GM12865 (cell line): ENCODE results near the gene STK16.

Source experiments
- DNase-seq: peaks from one replicate; pipeline ENCODE4 v3.0.0; 2010; ENCODE audit warnings: low read depth
- H3K4me3 ChIP-seq: 2 replicates; pipeline ENCODE4 v1.5.1; 2011; ENCODE audit warnings: mild to moderate bottlenecking, low read depth, low read length, control low read depth
- TF ChIP-seq, protein P1 (sequence below): IDR thresholded peaks from 2 replicates; pipeline ENCODE4 v1.5.1; 2011; ENCODE audit warnings: low read length, control low read depth, low read depth, inconsistent platforms; ENCODE audit not compliant: insufficient read depth; ENCODE audit errors: missing control alignments

STK16 gene

GRCh38 chr2:219205165-219205538 is 40.1 kb upstream of the STK16 start:
- TF ChIP-seq, protein P1, sequence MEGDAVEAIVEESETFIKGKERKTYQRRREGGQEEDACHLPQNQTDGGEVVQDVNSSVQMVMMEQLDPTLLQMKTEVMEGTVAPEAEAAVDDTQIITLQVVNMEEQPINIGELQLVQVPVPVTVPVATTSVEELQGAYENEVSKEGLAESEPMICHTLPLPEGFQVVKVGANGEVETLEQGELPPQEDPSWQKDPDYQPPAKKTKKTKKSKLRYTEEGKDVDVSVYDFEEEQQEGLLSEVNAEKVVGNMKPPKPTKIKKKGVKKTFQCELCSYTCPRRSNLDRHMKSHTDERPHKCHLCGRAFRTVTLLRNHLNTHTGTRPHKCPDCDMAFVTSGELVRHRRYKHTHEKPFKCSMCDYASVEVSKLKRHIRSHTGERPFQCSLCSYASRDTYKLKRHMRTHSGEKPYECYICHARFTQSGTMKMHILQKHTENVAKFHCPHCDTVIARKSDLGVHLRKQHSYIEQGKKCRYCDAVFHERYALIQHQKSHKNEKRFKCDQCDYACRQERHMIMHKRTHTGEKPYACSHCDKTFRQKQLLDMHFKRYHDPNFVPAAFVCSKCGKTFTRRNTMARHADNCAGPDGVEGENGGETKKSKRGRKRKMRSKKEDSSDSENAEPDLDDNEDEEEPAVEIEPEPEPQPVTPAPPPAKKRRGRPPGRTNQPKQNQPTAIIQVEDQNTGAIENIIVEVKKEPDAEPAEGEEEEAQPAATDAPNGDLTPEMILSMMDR = no peak
- no peak overlapping the region for H3K4me3 ChIP-seq
- no peak for DNase-seq

- peak overlapping the region; percentile 51 for H3K4me3 ChIP-seq
- DNase-seq = no peak
- TF ChIP-seq, protein P1 = no peak
These were observed 39.3 kb upstream of the STK16 start for GRCh38 chr2:219205981-219206327.

GRCh38 chr2:219206328-219207133 is 38.7 kb upstream of the STK16 start, which contains the start of gene ZFAND2B:
TSS of gene ZFAND2B (plus strand) at chr2:219206782. CDS start at chr2:219206988, 206 bp downstream.
- TF ChIP-seq, protein P1 = no peak
- peak within 1 kb of the TSS; percentile 66 for H3K4me3 ChIP-seq
- DNase-seq = peak; percentile 96

DNA sequence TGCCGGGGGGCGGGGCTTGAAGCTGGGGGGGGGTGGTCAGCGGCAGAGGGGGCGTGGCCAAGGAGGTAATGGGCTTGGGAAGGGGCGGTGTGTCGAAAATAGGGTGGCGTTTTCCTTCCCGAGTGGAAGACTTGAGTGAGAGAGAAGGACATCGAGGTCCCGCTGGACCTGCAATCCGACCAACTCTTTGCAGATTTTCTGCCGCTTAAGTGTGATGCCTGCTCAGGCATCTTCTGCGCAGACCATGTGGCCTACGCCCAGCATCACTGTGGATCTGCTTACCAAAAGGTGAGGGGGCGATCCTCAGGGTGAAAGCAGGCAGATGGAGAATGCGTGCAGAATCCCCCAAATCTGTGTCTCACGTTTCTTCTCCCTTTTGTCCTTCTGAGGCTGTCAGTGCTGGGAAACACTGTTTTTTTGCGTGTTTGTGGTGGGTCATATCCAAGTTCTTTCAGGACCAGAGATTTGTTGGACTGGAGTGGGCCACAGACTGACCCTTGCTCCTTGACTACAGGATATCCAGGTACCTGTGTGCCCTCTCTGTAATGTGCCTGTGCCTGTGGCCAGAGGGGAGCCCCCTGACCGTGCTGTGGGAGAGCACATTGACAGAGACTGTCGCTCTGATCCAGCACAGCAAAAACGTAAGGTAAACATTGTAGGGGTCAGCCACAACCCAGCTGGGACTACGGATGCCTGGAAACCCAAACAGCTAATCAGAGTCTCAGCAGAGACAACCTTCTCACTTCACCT is 38.0 kb upstream of the STK16 start:
- TF ChIP-seq, protein P1 = no peak
- DNase-seq = no peak
- peak overlapping the region; percentile 66 for H3K4me3 ChIP-seq

- TF ChIP-seq, protein P1 = no peak
- H3K4me3 ChIP-seq = no peak overlapping the region
These were observed 37.2 kb upstream of the STK16 start for GRCh38 chr2:219207884-219208740.

More at GRCh38 chr2:219207884-219208740, 37.2 kb upstream of the STK16 start:
- DNase-seq = no peak
